Loucy (cell line): ENCODE measurements around the gene OXER1.

Experiments
- CTCF ChIP-seq: fragments of 200-600 bp; sonication (generic); conservative IDR thresholded peaks from 2 replicates; pipeline ENCODE4 v1.5.1; 2014; ENCODE audit warnings: mild to moderate bottlenecking, antibody characterized with exemption, low read length
- EZH2phosphoT487 ChIP-seq: fragments of 200-600 bp; IDR thresholded peaks from 2 replicates; pipeline ENCODE4 v1.6.1; 2018; ENCODE audit warnings: antibody characterized with exemption, mild to moderate bottlenecking, moderate library complexity, borderline replicate concordance

GRCh38 chr2:42783511-42783910 lies 19.6 kb upstream of the OXER1 start:
- TF ChIP-seq CTCF (no peak), EZH2phosphoT487 (no peak)
